Natural killer cell (primary cell): ENCODE results near the gene TAS2R19. TPM values are rescaled to one million over a fixed set of nuclear protein-coding genes. Genes with fewer than 3 reads are reported as not detected.

Source experiments
- ATAC-seq, 3 donors: fragments of 150-1000 bp in 2 of 3; fragments of 200-7000 bp in 1 of 3; cut with Tn5 transposase; 1 replicate in 1 of 3; 2 replicates in 2 of 3; pipeline ENCODE4 v1.10.0; 2021; ENCODE audit warnings: mild to moderate bottlenecking in 2 of 3, moderate library complexity in 2 of 3
- DNase-seq, 2 donors: peaks; one replicate each; pipeline versions ENCODE4 v3.0.0 to v3.0.0-alpha.2; 2013 to 2021; ENCODE audit warnings: mixed read lengths in 1 of 2
- H3K27ac ChIP-seq: one replicate; pipeline ENCODE4 v1.5.1; 2013; ENCODE audit warnings: mild to moderate bottlenecking, low read length
- H3K27me3 ChIP-seq: one replicate; pipeline ENCODE4 v1.6.1; 2013; ENCODE audit warnings: low read length; ENCODE audit not compliant: control insufficient read depth, insufficient read depth
- H3K36me3 ChIP-seq: one replicate; pipeline ENCODE4 v1.6.1; 2013; ENCODE audit warnings: low read length; ENCODE audit not compliant: control insufficient read depth, insufficient read depth
- H3K4me1 ChIP-seq: one replicate; pipeline ENCODE4 v1.6.1; 2013; ENCODE audit warnings: low read length; ENCODE audit not compliant: control insufficient read depth, insufficient read depth
- H3K4me3 ChIP-seq: one replicate; pipeline ENCODE4 v1.5.1; 2013; ENCODE audit warnings: low read length
- H3K9me3 ChIP-seq: one replicate; pipeline ENCODE4 v1.6.1; 2013; ENCODE audit warnings: low read length; ENCODE audit not compliant: control insufficient read depth, insufficient read depth
- H3K27ac Mint-ChIP-seq, 2 donors: one replicate each; pipeline ENCODE4 v1.8.0; 2022; ENCODE audit warnings: mild to moderate bottlenecking in 2 of 2, mixed read lengths in 2 of 2, moderate library complexity in 1 of 2
- H3K27me3 Mint-ChIP-seq, 2 donors: one replicate each; pipeline ENCODE4 v1.8.0; 2022; ENCODE audit warnings: low read depth in 2 of 2, mixed read lengths in 2 of 2
- H3K36me3 Mint-ChIP-seq: one replicate; pipeline ENCODE4 v1.8.0; 2022; ENCODE audit warnings: mixed read lengths
- H3K4me1 Mint-ChIP-seq, 2 donors: one replicate each; pipeline ENCODE4 v1.8.0; 2022; ENCODE audit warnings: mixed read lengths in 2 of 2
- H3K4me3 Mint-ChIP-seq: one replicate; pipeline ENCODE4 v1.8.0; 2022; ENCODE audit warnings: mild to moderate bottlenecking, moderate library complexity, mixed read lengths
- H3K9me3 Mint-ChIP-seq, 2 donors: one replicate each; pipeline ENCODE4 v1.8.0; 2022; ENCODE audit warnings: mixed read lengths in 2 of 2
- CTCF ChIP-seq: fragments of 200-600 bp; IDR thresholded peaks from one replicate; pipeline ENCODE4 v1.8.0; 2022; ENCODE audit warnings: antibody characterized with exemption
- WGBS: methylation state at CpG from one replicate; pipeline ENCODE4 v1.1.7; 2013; ENCODE audit warnings: missing lambda C conversion rate; ENCODE audit not compliant: insufficient coverage; 5-methylcytosine and 5-hydroxymethylcytosine counted together
- intact Hi-C: fragments of 100-400 bp; cut with micrococcal nuclease; formaldehyde crosslinking; loops from one replicate; pipeline ENCODE4 v1.14.2; 2022
- total RNA-seq, 4 donors: library from RNA; stranded (reverse); fragments of 120-200 nt in 1 of 4; gene quantifications; one replicate each; pipeline versions ENCODE4 v1.2.3 to v1.2.4, GENCODE V29; 2013 to 2022

The TAS2R19 gene
- total RNA-seq = 1 to 10 TPM; 2.9 to 4.1 (median 3.8) TPM
- 18.7 TPM for total RNA-seq (2013)

- no peaks in the 10 kb centered on the region for H3K27me3 Mint-ChIP-seq
- whole genome bisulfite sequencing = 93% methylated on average over 1 of the region's 1 CpG
- H3K9me3 Mint-ChIP-seq = peaks cover 0 to 3% of the 10 kb centered on the region in 2 donors
- H3K27me3 ChIP-seq = no peaks in the 10 kb centered on the region
- TF ChIP-seq CTCF = no peak
- DNase-seq (no peak), ATAC-seq (no peak)
- H3K27ac ChIP-seq = no peak within 1 kb of the TSS
- H3K4me3 Mint-ChIP-seq = no peak within 1 kb of the TSS
- no peak within 1 kb of the TSS for H3K27ac Mint-ChIP-seq
- peaks cover 0 to 4% of the 10 kb centered on the region in 2 donors for H3K4me1 Mint-ChIP-seq
- intact Hi-C loops = no loop called here
- no peak within 1 kb of the TSS for H3K4me3 ChIP-seq
- peaks cover 11% of the 10 kb centered on the region for H3K36me3 Mint-ChIP-seq
- no peaks in the 10 kb centered on the region for H3K4me1 ChIP-seq
- H3K36me3 ChIP-seq = no peaks in the 10 kb centered on the region
- H3K9me3 ChIP-seq = no peaks in the 10 kb centered on the region
Measured at GRCh38 chr12:11022520-11022919, at the start of gene TAS2R19. Gene TAS2R19 (minus strand): TSS chr12:11022620. CDS start chr12:11022571, 49 bp downstream.

- H3K9me3 ChIP-seq = no peaks in the 10 kb centered on the region
- no peak for ATAC-seq
- Mint-ChIP-seq H3K27me3 (no peaks in the 10 kb centered on the region), H3K36me3 (no peaks in the 10 kb centered on the region), H3K27ac (no peak overlapping the region), H3K4me3 (no peak overlapping the region), H3K9me3 (no peaks in the 10 kb centered on the region), H3K4me1 (peaks cover 21 to 31% of the 10 kb centered on the region in 2 donors)
- no peak for DNase-seq
- no peaks in the 10 kb centered on the region for H3K36me3 ChIP-seq
- no peaks in the 10 kb centered on the region for H3K4me1 ChIP-seq
- WGBS = 46% methylated on average over 4 of the region's 4 CpGs
- intact Hi-C loops = no loop called here
- TF ChIP-seq CTCF = no peak
- no peak overlapping the region for H3K4me3 ChIP-seq
- H3K27ac ChIP-seq = no peak overlapping the region
- H3K27me3 ChIP-seq = no peaks in the 10 kb centered on the region
Measured at GRCh38 chr12:11071414-11071813, 49.0 kb upstream of the TAS2R19 start.

GRCh38 chr12:11070999-11071398, 48.6 kb upstream of the TAS2R19 start:
- Mint-ChIP-seq H3K27ac (no peak overlapping the region), H3K36me3 (no peaks in the 10 kb centered on the region), H3K4me1 (peaks cover 23 to 31% of the 10 kb centered on the region in 2 donors), H3K9me3 (no peaks in the 10 kb centered on the region), H3K4me3 (no peak overlapping the region), H3K27me3 (no peaks in the 10 kb centered on the region)
- Histone ChIP-seq H3K36me3 (no peaks in the 10 kb centered on the region), H3K4me1 (no peaks in the 10 kb centered on the region), H3K9me3 (no peaks in the 10 kb centered on the region), H3K27ac (no peak overlapping the region), H3K4me3 (no peak overlapping the region), H3K27me3 (no peaks in the 10 kb centered on the region)
- intact Hi-C loops = no loop called here
- ATAC-seq (no peak), DNase-seq (no peak)
- 0% methylated on average over 1 of the region's 1 CpG for WGBS
- TF ChIP-seq CTCF = no peak

- intact Hi-C loops = no loop called here
Measured at GRCh38 chr12:11069854-11070365, 47.5 kb upstream of the TAS2R19 start.

More at GRCh38 chr12:11069854-11070365, 47.5 kb upstream of the TAS2R19 start:
- H3K4me3 Mint-ChIP-seq = no peak overlapping the region
- no peaks in the 10 kb centered on the region for H3K9me3 Mint-ChIP-seq
- H3K27ac Mint-ChIP-seq = no peak overlapping the region
- H3K27me3 ChIP-seq = no peaks in the 10 kb centered on the region
- H3K27me3 Mint-ChIP-seq = no peaks in the 10 kb centered on the region
- peaks cover 23 to 32% of the 10 kb centered on the region in 2 donors for H3K4me1 Mint-ChIP-seq
- DNase-seq (no peak), ATAC-seq (no peak)
- no peaks in the 10 kb centered on the region for H3K4me1 ChIP-seq
- no peak overlapping the region for H3K27ac ChIP-seq
- no peaks in the 10 kb centered on the region for H3K36me3 ChIP-seq
- no peaks in the 10 kb centered on the region for H3K36me3 Mint-ChIP-seq
- no peak overlapping the region for H3K4me3 ChIP-seq
- H3K9me3 ChIP-seq = no peaks in the 10 kb centered on the region
- TF ChIP-seq CTCF = no peak
- 75% methylated on average over 4 of the region's 5 CpGs for WGBS
